ENCODE data around the gene ARID1B. TPM values are rescaled to one million over a fixed set of nuclear protein-coding genes. Genes with fewer than 3 reads are reported as not detected.

Gene ARID1B
- total and polyA plus RNA-seq, 2 donors = 36.2 to 213 TPM

DNA sequence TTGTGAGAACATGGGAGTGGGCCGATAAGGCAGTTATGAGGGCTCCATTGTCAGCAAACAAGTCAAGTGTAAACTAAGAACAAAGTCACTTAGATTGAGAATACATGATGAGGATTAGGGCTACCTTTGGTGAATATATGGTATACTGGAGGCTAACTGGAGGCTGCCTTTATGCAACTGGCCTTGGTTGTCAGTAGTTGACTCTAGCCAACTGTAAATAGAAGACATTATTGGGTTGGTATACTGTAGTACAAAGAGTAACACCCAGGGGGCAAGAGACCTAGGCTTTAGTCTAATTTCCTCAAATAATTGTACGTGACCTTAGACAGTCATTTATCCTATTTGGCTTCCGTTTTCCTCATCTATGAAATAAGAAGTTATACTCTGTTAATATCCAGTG lies 235.2 kb downstream of the ARID1B start:
- Histone ChIP-seq H3K27ac (ENCODE audit: low read depth) (no peak overlapping the region), H3K4me3 (ENCODE audit: low read depth, low read length) (no peak overlapping the region), H3K36me3 (ENCODE audit: insufficient read depth) (no peaks in the 10 kb centered on the region), H3K4me1 (ENCODE audit: insufficient read depth) (no peaks in the 10 kb centered on the region)
- DNase-seq (ENCODE audit: extremely low spot score) = no peak
- WGBS = 84% methylated on average over 3 of the region's 3 CpGs

DNA sequence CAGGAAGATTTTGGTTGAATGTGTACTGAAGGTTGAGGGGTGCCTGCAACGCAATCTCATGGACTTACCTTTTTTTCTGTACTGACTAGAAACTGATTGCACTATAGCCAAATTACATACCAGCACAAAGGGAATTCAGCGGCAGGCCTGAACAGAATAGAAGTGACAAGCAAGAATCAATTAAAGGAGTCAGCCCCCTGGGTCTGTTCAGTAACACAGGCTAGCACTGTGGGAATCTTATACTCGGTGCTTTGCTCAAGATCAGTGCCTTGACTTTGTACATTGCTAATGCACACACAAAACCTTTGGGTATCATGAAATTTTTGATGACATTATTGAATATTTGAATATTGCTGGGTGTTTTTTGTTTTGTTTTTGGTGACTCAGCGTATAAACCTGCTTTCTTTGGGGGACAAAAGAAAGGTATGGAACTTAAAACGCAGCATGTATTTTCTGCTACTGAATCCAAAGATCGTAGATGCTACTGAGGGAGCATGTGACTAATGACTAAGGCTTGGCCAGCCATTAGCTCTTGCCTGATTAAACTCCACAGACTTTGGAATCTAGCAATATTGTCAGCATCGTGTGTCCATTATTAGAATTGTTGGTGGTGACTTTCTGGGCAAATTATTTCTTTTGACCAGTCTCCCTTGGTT lies 236.6 kb downstream of the ARID1B start:
- Histone ChIP-seq H3K4me1 (ENCODE audit: insufficient read depth) (no peaks in the 10 kb centered on the region), H3K27ac (ENCODE audit: low read depth) (no peak overlapping the region), H3K36me3 (ENCODE audit: insufficient read depth) (no peaks in the 10 kb centered on the region), H3K4me3 (ENCODE audit: low read depth, low read length) (no peak overlapping the region)
- 90% methylated on average over 7 of the region's 7 CpGs for WGBS
- no peak for DNase-seq (ENCODE audit: extremely low spot score)

- Histone ChIP-seq H3K4me3 (ENCODE audit: low read depth, low read length) (no peak overlapping the region), H3K27ac (ENCODE audit: low read depth) (no peak overlapping the region), H3K36me3 (ENCODE audit: insufficient read depth) (no peaks in the 10 kb centered on the region), H3K4me1 (ENCODE audit: insufficient read depth) (no peaks in the 10 kb centered on the region)
- no peak for DNase-seq (ENCODE audit: extremely low spot score)
- WGBS = 85% methylated on average over 7 of the region's 7 CpGs
Measured at GRCh38 chr6:157014871-157015270, 237.7 kb downstream of the ARID1B start.

DNA sequence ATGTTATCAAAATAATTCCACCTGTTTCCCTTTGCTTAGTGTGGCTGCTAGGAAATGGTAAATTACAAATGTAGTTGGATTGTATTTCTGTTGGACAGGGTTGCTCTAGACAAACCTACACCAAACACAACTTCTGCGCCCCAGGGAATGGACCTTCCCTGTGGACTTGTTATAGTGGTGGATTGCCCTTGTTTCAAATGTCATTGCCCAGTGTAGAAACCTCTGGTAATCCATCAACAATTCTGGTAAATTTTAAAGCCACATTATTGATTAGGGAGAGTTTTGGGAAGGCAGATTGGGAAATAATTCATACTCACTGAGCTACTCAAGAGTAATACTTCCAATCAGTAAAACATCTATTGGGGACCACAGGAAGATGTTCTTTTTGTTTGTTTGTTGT lies 239.8 kb downstream of the ARID1B start:
- Histone ChIP-seq H3K4me1 (ENCODE audit: insufficient read depth) (no peaks in the 10 kb centered on the region), H3K4me3 (ENCODE audit: low read depth, low read length) (no peak overlapping the region), H3K36me3 (ENCODE audit: insufficient read depth) (no peaks in the 10 kb centered on the region), H3K27ac (ENCODE audit: low read depth) (no peak overlapping the region)
- DNase-seq (ENCODE audit: extremely low spot score) = no peak
- 100% methylated on average over 1 of the region's 1 CpG for WGBS

- Histone ChIP-seq H3K4me1 (ENCODE audit: insufficient read depth) (no peaks in the 10 kb centered on the region), H3K4me3 (ENCODE audit: low read depth, low read length) (no peak overlapping the region), H3K27ac (ENCODE audit: low read depth) (no peak overlapping the region), H3K36me3 (ENCODE audit: insufficient read depth) (no peaks in the 10 kb centered on the region)
- no peak for DNase-seq (ENCODE audit: extremely low spot score)
Measured at GRCh38 chr6:157017861-157018260, 240.7 kb downstream of the ARID1B start.

DNA sequence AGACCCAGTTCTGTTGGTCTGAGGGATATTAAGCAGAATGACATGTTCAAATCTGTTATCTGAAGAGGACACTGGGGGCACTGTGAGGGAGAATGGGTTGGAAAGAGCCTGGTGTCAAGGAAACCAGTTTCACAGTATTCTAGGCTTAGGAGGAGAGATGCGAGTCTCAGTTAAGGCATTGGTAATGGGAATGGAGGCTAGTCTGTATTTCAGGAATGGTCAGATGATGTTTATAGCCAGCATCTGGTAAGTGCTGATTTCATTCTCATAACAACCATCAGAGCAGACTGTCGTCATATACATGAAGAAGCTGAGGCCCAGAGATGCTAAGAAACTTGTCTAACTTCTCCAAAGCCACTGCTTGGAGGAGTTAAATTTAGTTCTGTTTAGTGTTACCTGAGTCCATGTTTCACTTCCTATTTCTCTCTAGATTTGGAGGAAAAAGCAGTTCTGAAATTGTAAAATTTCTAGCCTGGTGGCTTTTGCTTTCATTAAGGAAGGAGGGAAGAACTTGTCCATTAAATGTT lies 242.0 kb downstream of the ARID1B start:
- no peak for DNase-seq (ENCODE audit: extremely low spot score)
- 88% methylated on average over 2 of the region's 2 CpGs for WGBS
- Histone ChIP-seq H3K27ac (ENCODE audit: low read depth) (no peak overlapping the region), H3K36me3 (ENCODE audit: insufficient read depth) (no peaks in the 10 kb centered on the region), H3K4me1 (ENCODE audit: insufficient read depth) (no peaks in the 10 kb centered on the region), H3K4me3 (ENCODE audit: low read depth, low read length) (no peak overlapping the region)

DNA sequence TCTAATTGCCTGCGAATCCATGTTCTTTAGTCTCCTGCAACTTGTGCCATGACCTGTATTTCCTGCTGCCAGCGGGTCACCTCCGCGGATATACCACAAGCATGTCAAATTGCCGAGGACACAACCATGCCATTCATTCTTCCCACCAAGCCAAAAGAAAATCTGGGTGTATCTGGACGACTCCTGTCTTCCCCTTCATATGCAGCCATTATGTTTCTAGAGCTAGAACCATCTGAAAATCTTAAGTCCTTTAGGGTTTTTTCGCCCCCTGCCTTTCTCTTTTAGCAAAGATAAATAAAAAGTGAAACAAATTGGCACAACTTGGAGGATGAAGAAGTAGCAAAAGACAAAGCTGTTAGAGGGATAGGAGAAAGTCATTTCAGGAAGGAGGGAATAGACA lies 242.6 kb downstream of the ARID1B start:
- no peaks in the 10 kb centered on the region for H3K4me1 ChIP-seq (ENCODE audit: insufficient read depth)

DNA sequence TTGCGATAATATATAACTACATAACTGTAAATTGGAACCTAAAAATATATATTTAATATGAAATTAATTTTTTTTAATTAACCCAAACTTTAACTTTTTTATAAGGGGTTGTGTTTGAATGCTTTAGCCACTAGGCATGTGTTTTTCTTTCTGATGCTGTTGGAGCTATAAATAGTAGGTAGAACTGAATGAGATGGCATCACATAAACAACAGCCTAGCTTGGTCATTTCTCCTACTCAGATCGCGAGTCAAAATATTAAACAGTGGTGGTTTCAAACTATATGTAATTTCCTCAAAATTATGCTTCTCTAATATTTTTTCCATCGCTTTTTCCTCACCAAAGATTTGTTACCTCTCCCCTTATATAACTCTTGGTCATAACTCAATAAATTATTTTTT lies 243.2 kb downstream of the ARID1B start:
- Histone ChIP-seq H3K36me3 (ENCODE audit: insufficient read depth) (no peaks in the 10 kb centered on the region), H3K27ac (ENCODE audit: low read depth) (peak overlapping the region; percentile 98), H3K4me3 (ENCODE audit: low read depth, low read length) (peak overlapping the region; percentile 55), H3K4me1 (ENCODE audit: insufficient read depth) (no peaks in the 10 kb centered on the region)
- no peak for DNase-seq (ENCODE audit: extremely low spot score)
- WGBS = 22% methylated on average over 4 of the region's 4 CpGs

More for the DNA sequence above, 242.6 kb downstream of the ARID1B start:
- Histone ChIP-seq H3K4me3 (ENCODE audit: low read depth, low read length) (no peak overlapping the region), H3K27ac (ENCODE audit: low read depth) (no peak overlapping the region), H3K36me3 (ENCODE audit: insufficient read depth) (no peaks in the 10 kb centered on the region)
- WGBS = 74% methylated on average over 7 of the region's 7 CpGs
- DNase-seq (ENCODE audit: extremely low spot score) = no peak

DNA sequence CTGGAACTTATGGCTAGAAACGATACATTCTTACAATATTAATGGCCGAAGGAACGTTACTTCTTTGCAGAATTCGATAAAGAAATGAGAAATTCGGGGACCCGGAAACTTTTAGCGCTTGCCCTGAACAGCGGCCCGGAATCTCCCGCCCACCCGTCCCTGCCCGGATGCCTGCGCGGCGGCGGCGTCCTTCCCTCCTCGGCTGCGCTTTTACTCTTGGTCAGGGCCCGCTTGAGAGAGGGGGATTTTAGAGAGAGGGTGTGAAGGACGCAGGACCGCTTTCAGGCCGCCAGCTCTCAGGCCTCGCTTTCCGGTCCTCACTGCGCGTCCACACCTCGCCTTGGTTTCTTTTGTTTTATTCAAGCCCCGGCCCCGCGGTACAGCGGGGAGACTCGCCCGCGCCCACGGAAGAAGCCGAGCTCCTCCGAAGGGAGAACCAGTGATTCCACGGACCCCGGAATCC lies 243.7 kb downstream of the ARID1B start:
- 0% methylated on average over 40 of the region's 40 CpGs for WGBS
- DNase-seq (ENCODE audit: extremely low spot score) = no peak
- H3K36me3 ChIP-seq (ENCODE audit: insufficient read depth) = no peaks in the 10 kb centered on the region
- H3K4me1 ChIP-seq (ENCODE audit: insufficient read depth) = no peaks in the 10 kb centered on the region
- peak overlapping the region; percentile 98 for H3K27ac ChIP-seq (ENCODE audit: low read depth)
- H3K4me3 ChIP-seq (ENCODE audit: low read depth, low read length) = peak overlapping the region; percentile 55

DNA sequence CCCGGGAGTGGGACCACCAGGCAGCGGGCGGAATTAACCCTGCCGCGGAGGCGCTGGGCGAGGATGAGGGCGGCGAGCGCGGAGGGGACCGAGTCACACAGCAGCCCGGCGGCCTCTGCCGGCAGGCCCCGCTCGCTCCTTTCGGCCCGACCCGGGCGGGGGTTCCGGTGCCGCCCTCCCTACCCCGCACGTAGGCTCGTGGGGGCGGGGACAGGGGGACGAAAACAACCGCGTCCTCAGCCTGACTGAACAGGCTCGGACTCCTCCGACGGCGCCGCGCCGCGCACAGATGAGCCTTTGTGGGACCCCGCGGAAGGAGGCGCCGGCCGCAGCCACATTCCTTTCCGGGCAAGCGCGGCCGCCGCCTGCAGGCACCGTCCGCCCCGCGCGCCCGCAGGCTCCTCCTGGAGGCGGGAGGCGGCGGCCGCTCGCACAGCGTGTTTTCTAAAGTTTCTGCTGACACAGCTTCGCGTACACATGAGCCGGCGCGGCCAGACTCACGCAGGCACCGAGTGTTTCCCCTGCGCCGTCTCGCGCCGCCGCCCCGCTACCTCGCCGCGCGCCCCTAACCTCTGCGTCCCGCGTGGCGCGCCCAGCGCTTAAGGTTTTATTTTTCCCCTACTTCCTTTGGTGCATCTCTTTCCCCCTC lies 244.3 kb downstream of the ARID1B start:
- Histone ChIP-seq H3K27ac (ENCODE audit: low read depth) (peak overlapping the region; percentile 98), H3K4me1 (ENCODE audit: insufficient read depth) (no peaks in the 10 kb centered on the region), H3K4me3 (ENCODE audit: low read depth, low read length) (peak overlapping the region; percentile 55), H3K36me3 (ENCODE audit: insufficient read depth) (no peaks in the 10 kb centered on the region)
- DNase-seq (ENCODE audit: extremely low spot score) = peak; percentile 80
- WGBS = under 1% methylated on average over 84 of the region's 84 CpGs

- peak; percentile 76 for DNase-seq (ENCODE audit: extremely low spot score)
- H3K36me3 ChIP-seq (ENCODE audit: insufficient read depth) = no peaks in the 10 kb centered on the region
- H3K27ac ChIP-seq (ENCODE audit: low read depth) = peak overlapping the region; percentile 98
- no peaks in the 10 kb centered on the region for H3K4me1 ChIP-seq (ENCODE audit: insufficient read depth)
- WGBS = 4% methylated on average over 33 of the region's 33 CpGs
- peak overlapping the region; percentile 55 for H3K4me3 ChIP-seq (ENCODE audit: low read depth, low read length)
Measured at GRCh38 chr6:157021993-157022740, 245.0 kb downstream of the ARID1B start.

GRCh38 chr6:157023958-157024357 lies 246.8 kb downstream of the ARID1B start:
- WGBS = 13% methylated on average over 2 of the region's 2 CpGs
- no peak for DNase-seq (ENCODE audit: extremely low spot score)
- Histone ChIP-seq H3K4me3 (ENCODE audit: low read depth, low read length) (no peak overlapping the region), H3K27ac (ENCODE audit: low read depth) (peak overlapping the region; percentile 29), H3K36me3 (ENCODE audit: insufficient read depth) (no peaks in the 10 kb centered on the region), H3K4me1 (ENCODE audit: insufficient read depth) (no peaks in the 10 kb centered on the region)

GRCh38 chr6:157024745-157025144 lies 247.6 kb downstream of the ARID1B start:
- no peak overlapping the region for H3K4me3 ChIP-seq (ENCODE audit: low read depth, low read length)
- WGBS = 80% methylated on average over 3 of the region's 3 CpGs
- H3K36me3 ChIP-seq (ENCODE audit: insufficient read depth) = no peaks in the 10 kb centered on the region
- H3K27ac ChIP-seq (ENCODE audit: low read depth) = no peak overlapping the region
- H3K4me1 ChIP-seq (ENCODE audit: insufficient read depth) = no peaks in the 10 kb centered on the region
- DNase-seq (ENCODE audit: extremely low spot score) = no peak

DNA sequence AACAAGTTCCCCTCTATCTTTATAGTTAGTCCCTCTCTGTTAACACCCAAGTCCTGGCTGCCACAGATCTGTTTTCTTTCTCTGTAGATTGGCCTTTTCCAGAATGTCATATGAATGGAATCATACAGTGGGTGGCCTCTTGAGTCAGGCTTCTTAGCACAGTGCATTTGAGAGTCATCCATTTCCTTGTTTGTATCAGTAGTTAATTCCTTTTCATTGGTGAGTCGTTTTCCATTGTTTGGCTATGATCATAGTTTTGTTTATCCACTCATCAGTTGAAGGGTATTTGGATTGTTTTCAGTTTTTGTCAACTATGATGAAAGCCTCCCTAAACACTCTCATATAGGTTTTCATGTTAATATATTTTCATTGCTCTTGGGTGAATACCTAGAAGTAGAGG lies 248.3 kb downstream of the ARID1B start:
- no peak overlapping the region for H3K4me3 ChIP-seq (ENCODE audit: low read depth, low read length)
- no peaks in the 10 kb centered on the region for H3K36me3 ChIP-seq (ENCODE audit: insufficient read depth)
- no peak overlapping the region for H3K27ac ChIP-seq (ENCODE audit: low read depth)
- DNase-seq (ENCODE audit: extremely low spot score) = no peak
- WGBS = 62% methylated on average over 1 of the region's 1 CpG
- H3K4me1 ChIP-seq (ENCODE audit: insufficient read depth) = no peaks in the 10 kb centered on the region

Measured in urinary bladder (tissue), 4 donors.